GM10266 (cell line): ENCODE data around the gene METRN.

Experiments
- DNase-seq: peaks from one replicate; pipeline ENCODE4 v3.0.0; 2012; ENCODE audit errors: extremely low spot score
- CTCF ChIP-seq: IDR thresholded peaks from 2 replicates; pipeline ENCODE4 v1.5.1; 2012; ENCODE audit warnings: mild to moderate bottlenecking, low read depth; ENCODE audit not compliant: control insufficient read depth, insufficient read depth; ENCODE audit errors: missing control alignments

Gene METRN

GRCh38 chr16:756428-756827 lies 41.5 kb downstream of the METRN start:
- no peak for DNase-seq
- TF ChIP-seq CTCF: no peak

GRCh38 chr16:759110-759910 lies 44.4 kb downstream of the METRN start:
- DNase-seq: no peak
- TF ChIP-seq CTCF: no peak

GRCh38 chr16:760065-760464 lies 45.1 kb downstream of the METRN start:
- no peak for DNase-seq
- no peak for TF ChIP-seq CTCF

GRCh38 chr16:760545-761343 lies 45.8 kb downstream of the METRN start, which contains the start of gene MSLN:
MSLN (plus strand) TSS chr16:760734; CDS start chr16:762681, 1,947 bp downstream.
- DNase-seq: no peak
- TF ChIP-seq CTCF: no peak

- DNase-seq: no peak
- no peak for TF ChIP-seq CTCF
These were observed 47.0 kb downstream of the METRN start for GRCh38 chr16:761625-762513.

GRCh38 chr16:762595-763268 lies 47.8 kb downstream of the METRN start:
- no peak for TF ChIP-seq CTCF
- DNase-seq: no peak
